Measurements from ENCODE around the gene LAMTOR1.
A peak's percentile ranks its signal among the peaks of the same experiment; 100 is the strongest.

LAMTOR1 gene

DNA sequence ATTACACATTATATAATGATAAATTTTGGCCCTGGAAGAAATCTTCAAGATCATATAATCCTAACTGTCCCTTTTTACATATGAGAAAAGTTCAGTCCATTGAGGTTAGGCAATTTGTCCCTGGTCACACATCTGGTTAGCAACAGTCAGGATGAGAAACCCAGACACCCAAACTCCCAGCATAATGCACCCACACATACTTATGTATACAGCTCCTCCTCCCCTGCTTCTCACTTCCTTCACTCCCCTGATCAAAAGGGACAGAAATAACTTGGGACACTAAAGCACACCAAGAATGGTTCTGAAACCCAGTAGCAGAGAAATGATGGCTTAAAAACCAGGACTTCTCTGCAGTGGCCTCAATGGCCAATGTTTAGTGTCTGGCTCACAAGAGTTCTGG is 33.9 kb downstream of the LAMTOR1 start:
- peak in 1 of 2 donors; percentile 44 for DNase-seq (ENCODE audit: low read depth in 2 of 2)
- TF ChIP-seq, protein P1, sequence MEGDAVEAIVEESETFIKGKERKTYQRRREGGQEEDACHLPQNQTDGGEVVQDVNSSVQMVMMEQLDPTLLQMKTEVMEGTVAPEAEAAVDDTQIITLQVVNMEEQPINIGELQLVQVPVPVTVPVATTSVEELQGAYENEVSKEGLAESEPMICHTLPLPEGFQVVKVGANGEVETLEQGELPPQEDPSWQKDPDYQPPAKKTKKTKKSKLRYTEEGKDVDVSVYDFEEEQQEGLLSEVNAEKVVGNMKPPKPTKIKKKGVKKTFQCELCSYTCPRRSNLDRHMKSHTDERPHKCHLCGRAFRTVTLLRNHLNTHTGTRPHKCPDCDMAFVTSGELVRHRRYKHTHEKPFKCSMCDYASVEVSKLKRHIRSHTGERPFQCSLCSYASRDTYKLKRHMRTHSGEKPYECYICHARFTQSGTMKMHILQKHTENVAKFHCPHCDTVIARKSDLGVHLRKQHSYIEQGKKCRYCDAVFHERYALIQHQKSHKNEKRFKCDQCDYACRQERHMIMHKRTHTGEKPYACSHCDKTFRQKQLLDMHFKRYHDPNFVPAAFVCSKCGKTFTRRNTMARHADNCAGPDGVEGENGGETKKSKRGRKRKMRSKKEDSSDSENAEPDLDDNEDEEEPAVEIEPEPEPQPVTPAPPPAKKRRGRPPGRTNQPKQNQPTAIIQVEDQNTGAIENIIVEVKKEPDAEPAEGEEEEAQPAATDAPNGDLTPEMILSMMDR (IDR thresholded peaks at IDR 0.05; ENCODE audit: low read depth, low read length), result no peak
- peak overlapping the region in 1 of 2 donors; percentile 34 for H3K4me3 ChIP-seq (replicated peaks in 1 of 2; ENCODE audit: low read depth in 2 of 2, low read length in 2 of 2)

DNA sequence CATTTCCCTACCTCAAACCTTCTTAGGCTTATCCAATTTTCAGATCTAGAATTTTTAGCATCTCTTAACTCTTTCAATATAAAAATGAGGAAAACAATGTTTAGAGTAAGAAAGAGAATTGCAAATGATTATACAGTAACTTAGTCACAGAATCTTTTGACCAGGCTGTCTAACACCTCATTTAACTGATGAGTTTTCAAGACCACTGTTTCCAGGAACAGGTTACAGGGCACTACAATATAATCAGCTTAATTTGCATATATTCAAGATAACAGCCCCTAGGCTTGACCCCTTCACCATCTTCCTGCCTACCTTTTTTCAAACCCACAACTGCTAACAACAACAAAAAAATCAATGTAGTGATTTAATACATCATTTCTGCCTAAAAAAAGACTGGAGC is 35.4 kb downstream of the LAMTOR1 start:
- DNase-seq (ENCODE audit: low read depth in 2 of 2), result no peak
- H3K4me3 ChIP-seq (replicated peaks in 1 of 2; ENCODE audit: low read depth in 2 of 2, low read length in 2 of 2), result no peak overlapping the region
- TF ChIP-seq, protein P1 (IDR thresholded peaks at IDR 0.05; ENCODE audit: low read depth, low read length), result no peak

DNA sequence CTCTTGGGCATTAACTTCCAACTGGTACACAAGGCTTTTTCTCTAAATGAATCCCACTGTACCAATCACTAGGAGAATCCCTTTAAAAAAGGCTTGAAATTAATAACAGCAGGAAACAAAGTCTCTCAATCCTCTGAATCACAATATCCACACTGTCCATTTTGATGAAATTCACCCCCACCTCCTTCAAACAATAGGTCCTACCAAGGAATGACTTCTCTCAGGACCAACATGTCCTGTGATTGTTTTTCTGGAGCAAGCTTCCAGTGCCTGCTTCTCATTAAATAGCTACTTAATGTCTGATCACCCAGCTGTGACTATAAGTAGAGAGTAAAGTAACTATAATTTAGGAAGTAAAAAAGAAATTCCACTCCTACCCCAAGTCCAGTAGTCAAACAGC is 35.8 kb downstream of the LAMTOR1 start:
- TF ChIP-seq, protein P1 (IDR thresholded peaks at IDR 0.05; ENCODE audit: low read depth, low read length), result no peak
- peak in 1 of 2 donors; percentile 24 for DNase-seq (ENCODE audit: low read depth in 2 of 2)
- no peak overlapping the region for H3K4me3 ChIP-seq (replicated peaks in 1 of 2; ENCODE audit: low read depth in 2 of 2, low read length in 2 of 2)

DNA sequence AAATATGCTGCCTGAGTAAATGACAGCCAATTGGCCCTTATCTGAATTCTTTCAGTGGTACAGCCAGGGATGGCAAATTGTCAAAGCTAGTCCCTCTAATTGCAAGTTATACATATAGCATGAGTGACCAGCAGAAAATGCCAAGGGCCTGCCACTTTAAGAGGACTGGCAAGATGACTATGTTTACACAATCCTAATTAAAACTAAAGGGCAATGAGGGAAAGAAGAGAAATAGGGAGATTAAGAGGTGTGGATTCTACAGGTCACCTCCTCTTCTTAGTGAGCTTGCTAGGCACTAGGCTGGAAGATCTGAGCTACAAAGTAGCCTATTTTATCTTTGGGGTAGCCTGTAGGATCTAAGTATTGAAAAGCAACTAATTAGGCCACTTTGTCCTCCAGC is 36.2 kb downstream of the LAMTOR1 start:
- H3K4me3 ChIP-seq (replicated peaks in 1 of 2; ENCODE audit: low read depth in 2 of 2, low read length in 2 of 2), result no peak overlapping the region
- TF ChIP-seq, protein P1 (IDR thresholded peaks at IDR 0.05; ENCODE audit: low read depth, low read length), result no peak
- DNase-seq (ENCODE audit: low read depth in 2 of 2), result no peak

DNA sequence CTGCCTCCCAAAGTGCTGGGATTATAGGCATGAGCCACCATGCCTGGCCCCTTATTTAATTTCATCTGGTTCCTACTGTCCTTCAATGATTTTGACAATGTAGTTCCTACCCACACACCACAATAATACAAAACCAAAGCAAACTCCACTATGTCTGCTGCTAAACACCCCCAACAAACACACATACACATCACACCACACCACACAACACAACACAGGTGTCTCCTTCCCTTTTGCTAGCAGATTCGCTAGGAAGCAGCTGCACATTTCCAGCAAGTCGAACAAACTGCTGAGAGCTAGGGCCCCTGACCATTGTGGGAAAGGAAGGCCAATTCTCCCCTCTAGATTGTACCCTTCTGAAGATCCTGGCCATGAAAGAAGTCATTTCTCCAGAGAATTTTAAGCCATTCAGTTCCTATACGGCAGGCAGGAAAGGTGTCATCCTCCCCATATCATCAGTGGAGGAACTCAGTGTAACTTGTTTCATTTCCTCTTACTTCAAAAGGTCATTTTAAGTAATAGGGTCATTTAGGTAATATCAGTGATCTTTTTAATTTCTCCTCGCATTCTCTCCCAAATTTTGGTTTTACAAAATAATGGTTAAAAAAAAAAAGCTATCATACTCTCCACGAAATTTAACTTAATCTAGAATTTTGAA is 41.2 kb downstream of the LAMTOR1 start:
- no peak for DNase-seq (ENCODE audit: low read depth in 2 of 2)
- no peak overlapping the region for H3K4me3 ChIP-seq (replicated peaks in 1 of 2; ENCODE audit: low read depth in 2 of 2, low read length in 2 of 2)
- TF ChIP-seq, protein P1 (IDR thresholded peaks at IDR 0.05; ENCODE audit: low read depth, low read length), result no peak

DNA sequence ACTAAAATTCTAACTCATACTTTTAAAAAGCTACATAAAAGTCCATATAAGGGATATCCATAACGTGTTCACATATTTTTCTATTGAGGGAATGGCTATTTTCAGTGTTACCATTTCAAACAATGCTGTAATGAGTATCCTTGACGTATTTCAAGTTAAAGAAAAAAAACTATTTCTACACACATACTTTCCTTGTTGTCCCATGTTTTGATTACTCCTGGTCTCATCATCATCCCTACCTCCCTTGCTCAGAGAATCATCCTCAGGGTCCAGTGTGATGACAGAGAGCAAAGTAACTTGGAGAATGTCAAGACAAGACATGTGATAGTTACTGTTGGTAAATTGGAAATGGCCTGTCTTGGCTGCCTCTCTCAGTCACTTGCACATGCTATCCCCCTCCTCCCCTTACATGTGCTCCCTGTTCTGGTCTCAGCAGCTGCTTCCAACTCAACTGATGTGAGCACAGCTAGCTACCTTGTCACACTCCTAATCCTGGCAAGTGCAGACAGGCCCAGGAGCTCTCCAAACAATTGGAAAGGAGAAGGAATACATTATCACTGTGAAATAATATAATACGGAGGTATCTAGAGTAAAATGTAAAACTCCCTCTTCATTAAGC is 44.6 kb downstream of the LAMTOR1 start:
- peak in 1 of 2 donors; percentile 52 for DNase-seq (ENCODE audit: low read depth in 2 of 2)
- no peak overlapping the region for H3K4me3 ChIP-seq (replicated peaks in 1 of 2; ENCODE audit: low read depth in 2 of 2, low read length in 2 of 2)
- TF ChIP-seq, protein P1 (IDR thresholded peaks at IDR 0.05; ENCODE audit: low read depth, low read length), result no peak
